GM21825 (cell line): ENCODE measurements around the gene ELF3.
"Not testable (repeated sequence)": the region's sequence is repeated elsewhere in the genome, so short reads cannot be mapped to it uniquely, and the experiment has no call there.

Experiments used
- ATAC-seq: cut with Tn5 transposase; IDR thresholded peaks from one replicate; pipeline ENCODE4 v1.9.1; 2021; ENCODE audit warnings: mild to moderate bottlenecking, moderate library complexity; ENCODE audit not compliant: unreplicated experiment

The ELF3 gene

GRCh38 chr1:202007805-202008489 is 2.4 kb upstream of the ELF3 start:
- no peak for ATAC-seq

GRCh38 chr1:202009326-202010179 is 834 bp upstream of the ELF3 start:
- no peak for ATAC-seq

GRCh38 chr1:202011994-202012393 is 1.6 kb downstream of the ELF3 start:
- ATAC-seq: no peak

GRCh38 chr1:202012544-202013478 is 2.4 kb downstream of the ELF3 start:
- ATAC-seq: no peak

GRCh38 chr1:202013603-202014002 is 3.2 kb downstream of the ELF3 start:
- ATAC-seq: no peak

GRCh38 chr1:202014060-202014459 is 3.7 kb downstream of the ELF3 start:
- ATAC-seq: no peak

- no peak for ATAC-seq
Measured at GRCh38 chr1:202014915-202015661, 4.7 kb downstream of the ELF3 start.

- no peak for ATAC-seq
Measured at GRCh38 chr1:202015662-202015937, 5.2 kb downstream of the ELF3 start.

- ATAC-seq: no peak
Measured at GRCh38 chr1:202016022-202016810, 5.8 kb downstream of the ELF3 start.

- no peak for ATAC-seq
Measured at GRCh38 chr1:202016811-202017748, 6.7 kb downstream of the ELF3 start.

GRCh38 chr1:202017749-202018467 is 7.5 kb downstream of the ELF3 start:
- ATAC-seq: no peak

- no peak for ATAC-seq
Measured at GRCh38 chr1:202018468-202019234, 8.3 kb downstream of the ELF3 start.

GRCh38 chr1:202019235-202019558 is 8.8 kb downstream of the ELF3 start:
- ATAC-seq: not testable (repeated sequence)

GRCh38 chr1:202023001-202023433 is 12.6 kb downstream of the ELF3 start:
- no peak for ATAC-seq

- ATAC-seq: no peak
Measured at GRCh38 chr1:202029171-202029665, 18.8 kb downstream of the ELF3 start.

GRCh38 chr1:202029727-202030126 is 19.3 kb downstream of the ELF3 start:
- no peak for ATAC-seq

- ATAC-seq: no peak
Measured at GRCh38 chr1:202031796-202032195, 21.4 kb downstream of the ELF3 start.
